Uterus (tissue), 2 donors: Measurements from ENCODE around the gene FEN1.

Source experiments
- CTCF ChIP-seq, 4 experiments: fragments of 200-600 bp in 2 of 4; fragments of 450-650 bp in 2 of 4; sonication (generic) in 2 of 4; IDR thresholded peaks; one replicate each; pipeline ENCODE4 v1.5.1; 2016 to 2019; ENCODE audit warnings: antibody characterized with exemption in 4 of 4, mild to moderate bottlenecking in 2 of 4, moderate library complexity in 1 of 4
- POLR2A ChIP-seq, 2 donors: fragments of 450-650 bp; IDR thresholded peaks; one replicate each; pipeline ENCODE4 v1.6.1; 2016; ENCODE audit warnings: antibody characterized with exemption in 2 of 2, mild to moderate bottlenecking in 1 of 2, moderate library complexity in 1 of 2

DNA sequence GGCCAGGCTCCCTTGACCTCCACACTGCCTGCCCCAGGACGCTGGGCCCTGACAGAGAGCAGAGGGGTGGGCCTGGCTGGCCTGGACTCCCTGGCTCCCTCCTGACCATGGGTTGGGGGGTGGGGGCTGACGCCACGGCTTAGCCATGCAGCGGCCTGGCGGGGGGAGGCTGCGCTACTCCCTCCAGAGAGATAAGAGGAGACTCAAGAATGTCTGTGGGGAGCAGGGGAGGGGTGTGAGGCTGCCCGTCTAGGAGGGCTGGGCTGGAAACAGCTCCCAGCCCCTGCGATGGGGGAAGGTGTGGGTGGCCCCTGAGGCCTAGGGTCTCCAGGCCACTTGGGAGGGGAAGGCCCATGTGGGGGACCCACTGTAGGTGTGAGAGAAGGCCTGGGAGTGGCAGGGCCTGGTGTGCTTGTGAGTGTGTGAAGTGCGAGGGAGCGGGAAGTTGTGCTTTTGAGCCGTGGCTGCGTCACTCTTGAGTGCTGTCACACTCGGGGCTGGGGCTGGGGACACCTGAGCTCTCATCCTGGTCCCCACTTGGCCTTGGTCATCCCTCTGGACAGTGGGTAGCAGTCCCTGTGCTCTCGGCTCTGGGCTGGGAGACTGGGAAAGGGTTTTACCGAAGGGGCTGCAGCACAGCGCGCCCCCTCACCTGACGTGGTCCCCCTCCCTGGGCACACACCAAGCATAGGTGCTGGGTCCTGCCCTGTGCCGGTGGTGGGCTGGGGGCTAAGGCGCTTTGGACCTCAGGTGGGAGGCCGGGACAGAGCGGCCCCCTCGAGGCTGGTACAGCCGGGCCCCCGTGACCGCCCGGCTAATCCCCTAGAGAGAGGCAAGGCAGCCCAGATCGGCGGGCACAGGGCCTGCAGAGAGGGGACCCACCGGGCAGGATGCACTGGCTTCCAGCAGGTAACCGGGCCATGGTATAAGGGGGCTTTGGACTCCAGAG lies 37.9 kb upstream of the FEN1 start:
- TF ChIP-seq CTCF (IDR thresholded peaks at IDR 0.05) = no peak
- peak; percentile 33 to 43 for TF ChIP-seq POLR2A (IDR thresholded peaks at IDR 0.05)
